HepG2 (cell line): ENCODE data around the gene CLDN3. TPM values are rescaled to one million over a fixed set of nuclear protein-coding genes. Genes with fewer than 3 reads are reported as not detected.

Source experiments
- ARID3A ChIP-seq: IDR thresholded peaks from 2 replicates; pipeline ENCODE4 v1.6.1; 2012; ENCODE audit warnings: low read depth, low read length, improper control_type of control experiment
- ATF3 ChIP-seq: sonication (generic); formaldehyde crosslinking; IDR thresholded peaks from 2 replicates; pipeline ENCODE4 v1.4.0; 2020; ENCODE audit warnings: missing genetic modification reagents
- CEBPB ChIP-seq: IDR thresholded peaks from 2 replicates; pipeline ENCODE4 v1.6.1; 2011; ENCODE audit warnings: low read depth, low read length, improper control_type of control experiment, borderline replicate concordance
- HIVEP1 ChIP-seq: sonication (generic); formaldehyde crosslinking; IDR thresholded peaks from 2 replicates; pipeline ENCODE4 v1.4.0; 2020; ENCODE audit warnings: mild to moderate bottlenecking, missing genetic modification reagents
- MTA1 ChIP-seq: sonication (generic); formaldehyde crosslinking; IDR thresholded peaks from 2 replicates; pipeline ENCODE4 v1.4.0; 2020; ENCODE audit warnings: missing genetic modification reagents, mild to moderate bottlenecking, borderline replicate concordance
- NFRKB ChIP-seq: fragments of 450-650 bp; IDR thresholded peaks from 2 replicates; pipeline ENCODE4 v1.6.1; 2017
- PLSCR1 ChIP-seq: sonication (generic); formaldehyde crosslinking; IDR thresholded peaks from 2 replicates; pipeline ENCODE4 v1.5.0; 2020; ENCODE audit warnings: missing genetic modification reagents, mild to moderate bottlenecking, borderline replicate concordance
- RXRB ChIP-seq: IDR thresholded peaks from 2 replicates; pipeline ENCODE4 v1.6.1; 2016; ENCODE audit warnings: borderline replicate concordance, missing genetic modification reagents, missing compliant biosample characterization
- SPEN ChIP-seq: sonication (generic); formaldehyde crosslinking; IDR thresholded peaks from 2 replicates; pipeline ENCODE4 v1.5.1; 2020; ENCODE audit warnings: low read depth, mild to moderate bottlenecking, missing genetic modification reagents
- SRSF4 ChIP-seq: fragments of 200-400 bp; formaldehyde crosslinking; IDR thresholded peaks from one replicate; pipeline ENCODE4 v1.6.1; 2018; ENCODE audit warnings: mild to moderate bottlenecking, low read depth, low read length, moderate library complexity; ENCODE audit not compliant: poor library complexity, severe bottlenecking
- TIGD3 ChIP-seq: sonication (generic); formaldehyde crosslinking; IDR thresholded peaks from 2 replicates; pipeline ENCODE4 v1.5.1; 2020; ENCODE audit warnings: mild to moderate bottlenecking, missing genetic modification reagents, borderline replicate concordance
- ZBTB7A ChIP-seq: sonication (generic); formaldehyde crosslinking; IDR thresholded peaks from 2 replicates; pipeline ENCODE4 v1.8.0; 2022; ENCODE audit warnings: mild to moderate bottlenecking, missing genetic modification reagents
- ZFP1 ChIP-seq: IDR thresholded peaks from 2 replicates; pipeline ENCODE4 v1.6.1; 2016
- ZNF160 ChIP-seq: sonication (generic); formaldehyde crosslinking; IDR thresholded peaks from 2 replicates; pipeline ENCODE4 v1.8.0; 2022; ENCODE audit warnings: mild to moderate bottlenecking, inconsistent platforms, missing genetic modification reagents
- ZNF639 ChIP-seq: conservative IDR thresholded peaks from 2 replicates; pipeline ENCODE4 v1.6.1; 2018; ENCODE audit warnings: missing genetic modification reagents
- ZNF780A ChIP-seq: sonication (generic); formaldehyde crosslinking; IDR thresholded peaks from 2 replicates; pipeline ENCODE4 v1.8.0; 2022; ENCODE audit warnings: mild to moderate bottlenecking, missing genetic modification reagents, moderate library complexity
- ZSCAN31 ChIP-seq: sonication (generic); formaldehyde crosslinking; IDR thresholded peaks from 2 replicates; pipeline ENCODE4 v1.5.0; 2020; ENCODE audit warnings: low read depth, mild to moderate bottlenecking, missing genetic modification reagents
- polyA plus RNA-seq, 8 experiments: library from polyadenylated mRNA; depleted of rRNA in 3 of 8; stranded (reverse) in 7 of 8; unstranded in 1 of 8; fragments of >200 nt; fragmentation: Illumina TruSeq in 4 of 8; extraction: Trizol in 4 of 8; gene quantifications; 2 replicates each; pipeline versions ENCODE4 v1.2.1 to v1.2.3, GENCODE V29; 2011 to 2016; ENCODE audit warnings: low read depth in 4 of 8, missing spikeins in 1 of 8, mixed read lengths in 1 of 8; ENCODE audit not compliant: insufficient read depth in 1 of 8
- total RNA-seq, 5 experiments: library from RNA; depleted of rRNA; stranded (reverse); fragments of >200 nt; fragmentation: Illumina TruSeq; extraction: Trizol; gene quantifications; 2 replicates each; pipeline ENCODE4 v1.2.3, GENCODE V29; 2016; ENCODE audit warnings: low read depth in 1 of 5

The CLDN3 gene
- total and polyA plus RNA-seq, 2 of the 13 experiments (the other 11 are each of a cell fraction or from before 2014, with no cell fraction given): 0.31 to 0.51 TPM

- 0 out of 2 replicates have a peak, but pooled peaks have one; percentile 56 for TF ChIP-seq ZSCAN31 (CRISPR knock-in tag)
- no peak for TF ChIP-seq ZNF160 (CRISPR knock-in tag)
- TF ChIP-seq HIVEP1: no peak
- peak; percentile 50; the same call in 1 of the 2 replicates for TF ChIP-seq RXRB (CRISPR knock-in tag)
- no peak for TF ChIP-seq ZBTB7A
- TF ChIP-seq ZNF780A: no peak
- no peak for TF ChIP-seq MTA1 (CRISPR knock-in tag)
- peak; percentile 63 for TF ChIP-seq SPEN
- TF ChIP-seq NFRKB: no peak
- TF ChIP-seq ZNF639 (CRISPR knock-in tag): no peak
- TF ChIP-seq CEBPB: peak; percentile 40; the same call in 1 of the 2 replicates
- TF ChIP-seq TIGD3 (CRISPR knock-in tag): no peak
- TF ChIP-seq SRSF4: no peak
- no peak for TF ChIP-seq ATF3 (CRISPR knock-in tag)
- TF ChIP-seq ZFP1 (CRISPR knock-in tag): no peak
- no peak for TF ChIP-seq ARID3A
- no peak for TF ChIP-seq PLSCR1 (CRISPR knock-in tag)
Observed at GRCh38 chr7:73734619-73735527, 35.2 kb downstream of the CLDN3 start (continued).
